Mammary epithelial cell (primary cell): Measurements from ENCODE around the gene RNF207.

Source experiments
- CTCF ChIP-seq, 2 donors: IDR thresholded peaks in 1 of 2; conservative IDR thresholded peaks in 1 of 2; 2 replicates each; pipeline ENCODE4 v1.5.1; 2011 to 2012; ENCODE audit warnings: inconsistent platforms in 2 of 2, low read length in 2 of 2, mild to moderate bottlenecking in 2 of 2, control low read depth in 1 of 2, low read depth in 1 of 2; ENCODE audit not compliant: insufficient read depth in 1 of 2; ENCODE audit errors: extremely low read depth in 1 of 2
- EZH2 ChIP-seq: IDR thresholded peaks from 2 replicates; pipeline ENCODE4 v1.6.1; 2012; ENCODE audit warnings: low read length, inconsistent platforms, borderline replicate concordance

- TF ChIP-seq CTCF (conservative IDR thresholded peaks at IDR 0.05 in 1 of 2, IDR thresholded peaks at IDR 0.05 in 1 of 2; ENCODE audit: extremely low read depth in 1 of 2, insufficient read depth in 1 of 2, low read depth in 1 of 2, low read length in 2 of 2) (no peak), EZH2 (no peak)
These were observed 3.7 kb upstream of the RNF207 start for GRCh38 chr1:6202256-6202655.
